ENCODE measurements around the gene MICAL3. TPM values are rescaled to one million over a fixed set of nuclear protein-coding genes. Genes with fewer than 3 reads are reported as not detected.

MICAL3 gene
- total and polyA plus RNA-seq, 4 donors: 4.4 to 30.7 (median 15.4) TPM

- TF ChIP-seq CTCF (IDR thresholded peaks at IDR 0.05; ENCODE audit: control extremely low read depth, extremely low read depth): no peak
- peaks cover 13 to 26% (median 20%) of the 10 kb centered on the region in 4 donors for H3K36me3 ChIP-seq (ENCODE audit: control insufficient read depth in 4 of 4, insufficient read depth in 4 of 4, low read length in 4 of 4)
- H3K27me3 ChIP-seq (ENCODE audit: control insufficient read depth in 3 of 3, insufficient read depth in 3 of 3, low read length in 2 of 3): no peaks in the 10 kb centered on the region
- ATAC-seq (ENCODE audit: insufficient read depth, low FRiP score): no peak
- no peaks in the 10 kb centered on the region for H3K9me3 ChIP-seq (ENCODE audit: control insufficient read depth in 4 of 4, insufficient read depth in 3 of 4, low read length in 3 of 4)
- DNase-seq: no peak
- WGBS, 2 donors: 95 to 99% methylated on average over 9 of the region's 9 CpGs
- H3K4me3 ChIP-seq: no peak overlapping the region
- H3K9ac ChIP-seq (ENCODE audit: insufficient read depth in 1 of 2, low read length in 2 of 2): no peak overlapping the region
- no peaks in the 10 kb centered on the region for H3K4me1 ChIP-seq (ENCODE audit: control insufficient read depth in 5 of 5, insufficient read depth in 5 of 5, low read length in 5 of 5)
- no peak overlapping the region for H3K27ac ChIP-seq (ENCODE audit: low read depth in 1 of 2, low read length in 1 of 2)
Measured at GRCh38 chr22:17883356-17883755, 141.0 kb downstream of the MICAL3 start.

GRCh38 chr22:17882727-17883126 lies 141.6 kb downstream of the MICAL3 start:
- TF ChIP-seq CTCF (IDR thresholded peaks at IDR 0.05; ENCODE audit: control extremely low read depth, extremely low read depth): no peak

GRCh38 chr22:17882162-17882561 lies 142.2 kb downstream of the MICAL3 start:
- Histone ChIP-seq H3K9ac (ENCODE audit: insufficient read depth in 1 of 2, low read length in 2 of 2) (no peak overlapping the region), H3K4me1 (ENCODE audit: control insufficient read depth in 5 of 5, insufficient read depth in 5 of 5, low read length in 5 of 5) (no peaks in the 10 kb centered on the region), H3K27me3 (ENCODE audit: control insufficient read depth in 3 of 3, insufficient read depth in 3 of 3, low read length in 2 of 3) (no peaks in the 10 kb centered on the region), H3K4me3 (no peak overlapping the region), H3K27ac (ENCODE audit: low read depth in 1 of 2, low read length in 1 of 2) (no peak overlapping the region), H3K9me3 (ENCODE audit: control insufficient read depth in 4 of 4, insufficient read depth in 3 of 4, low read length in 3 of 4) (no peaks in the 10 kb centered on the region), H3K36me3 (ENCODE audit: control insufficient read depth in 4 of 4, insufficient read depth in 4 of 4, low read length in 4 of 4) (peaks cover 11 to 24% (median 19%) of the 10 kb centered on the region in 4 donors)
- no peak for TF ChIP-seq CTCF (IDR thresholded peaks at IDR 0.05; ENCODE audit: control extremely low read depth, extremely low read depth)
- no peak for DNase-seq
- ATAC-seq (ENCODE audit: insufficient read depth, low FRiP score): no peak
- 92 to 97% methylated on average over 2 of the region's 2 CpGs for WGBS, 2 donors

More at GRCh38 chr22:17882727-17883126, 141.6 kb downstream of the MICAL3 start:
- 92 to 94% methylated on average over 8 of the region's 8 CpGs for WGBS, 2 donors
- DNase-seq (no peak), ATAC-seq (ENCODE audit: insufficient read depth, low FRiP score) (no peak)
- Histone ChIP-seq H3K4me1 (ENCODE audit: control insufficient read depth in 5 of 5, insufficient read depth in 5 of 5, low read length in 5 of 5) (no peaks in the 10 kb centered on the region), H3K27ac (ENCODE audit: low read depth in 1 of 2, low read length in 1 of 2) (no peak overlapping the region), H3K36me3 (ENCODE audit: control insufficient read depth in 4 of 4, insufficient read depth in 4 of 4, low read length in 4 of 4) (peaks cover 11 to 26% (median 20%) of the 10 kb centered on the region in 4 donors), H3K4me3 (no peak overlapping the region), H3K27me3 (ENCODE audit: control insufficient read depth in 3 of 3, insufficient read depth in 3 of 3, low read length in 2 of 3) (no peaks in the 10 kb centered on the region), H3K9me3 (ENCODE audit: control insufficient read depth in 4 of 4, insufficient read depth in 3 of 4, low read length in 3 of 4) (no peaks in the 10 kb centered on the region), H3K9ac (ENCODE audit: insufficient read depth in 1 of 2, low read length in 2 of 2) (no peak overlapping the region)

- no peak for DNase-seq
- Histone ChIP-seq H3K27me3 (ENCODE audit: control insufficient read depth in 3 of 3, insufficient read depth in 3 of 3, low read length in 2 of 3) (no peaks in the 10 kb centered on the region), H3K4me3 (no peak overlapping the region), H3K9ac (ENCODE audit: insufficient read depth in 1 of 2, low read length in 2 of 2) (no peak overlapping the region), H3K36me3 (ENCODE audit: control insufficient read depth in 4 of 4, insufficient read depth in 4 of 4, low read length in 4 of 4) (peaks cover 11 to 22% (median 19%) of the 10 kb centered on the region in 4 donors), H3K27ac (ENCODE audit: low read depth in 1 of 2, low read length in 1 of 2) (no peak overlapping the region), H3K9me3 (ENCODE audit: control insufficient read depth in 4 of 4, insufficient read depth in 3 of 4, low read length in 3 of 4) (no peaks in the 10 kb centered on the region), H3K4me1 (ENCODE audit: control insufficient read depth in 5 of 5, insufficient read depth in 5 of 5, low read length in 5 of 5) (no peaks in the 10 kb centered on the region)
- no peak for ATAC-seq (ENCODE audit: insufficient read depth, low FRiP score)
- TF ChIP-seq CTCF (IDR thresholded peaks at IDR 0.05; ENCODE audit: control extremely low read depth, extremely low read depth): no peak
- WGBS, 2 donors: 95 to 99% methylated on average over 6 of the region's 6 CpGs
Measured at GRCh38 chr22:17881366-17881765, 143.0 kb downstream of the MICAL3 start.
